HCT116 (cell line): ENCODE data around the gene KCNIP3. TPM values are rescaled to one million over a fixed set of nuclear protein-coding genes. Genes with fewer than 3 reads are reported as not detected.

Experiments
- ATAC-seq: fragments of 200-7000 bp; cut with Tn5 transposase; 2 replicates; pipeline ENCODE4 v1.9.1; 2020; ENCODE audit warnings: mild to moderate bottlenecking, moderate library complexity
- BruUV-seq: library from RNA; stranded (reverse); fragments of 400-500 nt; replicated peaks from 2 replicates; lab custom pipeline; 2021; lab: Mats Ljungman, UMichigan
- CTCF ChIA-PET: fragments of 300-600 bp; sonication (Branson Sonifier 250); formaldehyde crosslinking; loops from one replicate; lab custom pipeline; 2021; ENCODE audit warnings: antibody characterized with exemption; lab: Charles Lee
- POLR2A ChIA-PET: fragments of 300-600, 350-600 bp; sonication (Branson Sonifier 250); formaldehyde crosslinking; loops from one replicate; lab custom pipeline; 2021; ENCODE audit warnings: antibody characterized with exemption; lab: Charles Lee
- RAD21 ChIA-PET, 2 experiments: fragments of 300-600 bp; sonication (Branson Sonifier 250); formaldehyde crosslinking; loops; one replicate each; lab custom pipeline; 2023; ENCODE audit warnings: low total read pairs in 2 of 2; ENCODE audit not compliant: uncharacterized antibody in 2 of 2, unreplicated experiment in 2 of 2, low non-redundant PET in 1 of 2; lab: Charles Lee
- DNase-seq: peaks from one replicate; pipeline ENCODE4 v3.0.0-alpha.2; 2010; ENCODE audit warnings: low read depth, low spot score
- H2AFZ ChIP-seq: fragments of 200-600 bp; shearing (Covaris generic), sonication (generic); 2 replicates; pipeline ENCODE4 v1.6.1; 2017; ENCODE audit warnings: low read depth, mixed run types, mixed read lengths, antibody characterized with exemption, low read length; ENCODE audit not compliant: poor library complexity, severe bottlenecking
- H3K27ac ChIP-seq: 2 replicates; pipeline ENCODE4 v1.5.1; 2012; ENCODE audit warnings: low read depth, low read length
- H3K27me3 ChIP-seq: fragments of 200-600 bp; sonication (generic); 2 replicates; pipeline ENCODE4 v1.6.1; 2016; ENCODE audit warnings: mixed run types, low read length, mixed read lengths; ENCODE audit not compliant: insufficient read depth
- H3K36me3 ChIP-seq, 2 experiments: fragments of 200-500 bp in 1 of 2; fragments of 200-600 bp in 1 of 2; sonication (Bioruptor generic) in 1 of 2; sonication (generic) in 1 of 2; 2 replicates each; pipeline versions ENCODE4 v1.5.1 to v1.6.1; 2014 to 2016; ENCODE audit warnings: low read length in 2 of 2, inconsistent platforms in 1 of 2, mixed read lengths in 1 of 2, mixed run types in 1 of 2; ENCODE audit not compliant: insufficient read depth in 2 of 2, control insufficient read depth in 1 of 2
- H3K4me1 ChIP-seq, 2 experiments: fragments of 200-600 bp in 1 of 2; sonication (generic) in 1 of 2; 2 replicates each; pipeline versions ENCODE4 v1.5.1 to v1.6.1; 2012 to 2017; ENCODE audit warnings: low read length in 2 of 2, inconsistent platforms in 1 of 2, mild to moderate bottlenecking in 1 of 2, mixed read lengths in 1 of 2, mixed run types in 1 of 2, moderate library complexity in 1 of 2; ENCODE audit not compliant: insufficient read depth in 2 of 2, control insufficient read depth in 1 of 2
- H3K4me2 ChIP-seq: fragments of 200-600 bp; sonication (generic); 2 replicates; pipeline ENCODE4 v1.6.1; 2017; ENCODE audit warnings: mixed run types, low read length, mixed read lengths
- H3K4me3 ChIP-seq, 2 experiments: fragments of 200-600 bp in 1 of 2; sonication (generic) in 1 of 2; replicated peaks in 1 of 2; 2 replicates each; pipeline ENCODE4 v1.5.1; 2011 to 2016; ENCODE audit warnings: low read length in 2 of 2, control low read depth in 1 of 2, low read depth in 1 of 2, mild to moderate bottlenecking in 1 of 2, mixed read lengths in 1 of 2, mixed run types in 1 of 2
- H3K79me2 ChIP-seq: fragments of 200-600 bp; sonication (generic); 2 replicates; pipeline ENCODE4 v1.6.1; 2017; ENCODE audit warnings: mild to moderate bottlenecking, mixed run types, low read length, moderate library complexity, mixed read lengths; ENCODE audit not compliant: insufficient read depth
- H3K9ac ChIP-seq: fragments of 200-600 bp; sonication (generic); 2 replicates; pipeline ENCODE4 v1.6.1; 2016; ENCODE audit warnings: low read length, mixed read lengths
- H3K9me2 ChIP-seq: fragments of 200-600 bp; sonication (generic), shearing (Covaris generic); 2 replicates; pipeline ENCODE4 v1.6.1; 2017; ENCODE audit warnings: mixed run types, mild to moderate bottlenecking, moderate library complexity; ENCODE audit not compliant: insufficient read depth
- H3K9me3 ChIP-seq, 2 experiments: fragments of 200-500 bp in 1 of 2; fragments of 200-600 bp in 1 of 2; sonication (Bioruptor generic) in 1 of 2; sonication (generic) in 1 of 2; 2 replicates each; pipeline ENCODE4 v1.6.1; 2014 to 2017; ENCODE audit warnings: low read length in 2 of 2, mixed read lengths in 2 of 2, inconsistent platforms in 1 of 2, low read depth in 1 of 2, mild to moderate bottlenecking in 1 of 2, mixed run types in 1 of 2, moderate library complexity in 1 of 2; ENCODE audit not compliant: control insufficient read depth in 1 of 2, insufficient read depth in 1 of 2
- H4K20me1 ChIP-seq: fragments of 200-600 bp; sonication (generic), shearing (Covaris generic); 2 replicates; pipeline ENCODE4 v1.6.1; 2017; ENCODE audit warnings: mixed run types, mild to moderate bottlenecking, moderate library complexity; ENCODE audit not compliant: insufficient read depth
- EZH2 ChIP-seq: fragments of 200-600 bp; sonication (generic); IDR thresholded peaks from 2 replicates; pipeline ENCODE4 v1.6.1; 2017; ENCODE audit warnings: antibody characterized with exemption, mixed run types
- MAX ChIP-seq: IDR thresholded peaks from 2 replicates; pipeline ENCODE4 v1.6.1; 2012
- POLR2A ChIP-seq: IDR thresholded peaks from 2 replicates; pipeline ENCODE4 v1.7.0; 2011; ENCODE audit warnings: borderline replicate concordance; ENCODE audit not compliant: insufficient read depth, insufficient read length; ENCODE audit errors: extremely low read depth
- RAD21 ChIP-seq: IDR thresholded peaks from 2 replicates; pipeline ENCODE4 v1.6.1; 2012; ENCODE audit warnings: low read depth, mild to moderate bottlenecking
- SIN3A ChIP-seq: IDR thresholded peaks from 2 replicates; pipeline ENCODE4 v1.6.1; 2012; ENCODE audit warnings: low read depth
- SRF ChIP-seq: IDR thresholded peaks from 2 replicates; pipeline ENCODE4 v1.6.1; 2012; ENCODE audit warnings: low read depth
- TCF7L2 ChIP-seq: IDR thresholded peaks from 2 replicates; pipeline ENCODE4 v1.7.0; 2011; ENCODE audit warnings: borderline replicate concordance, inconsistent platforms; ENCODE audit not compliant: insufficient read depth, insufficient read length; ENCODE audit errors: extremely low read depth
- intact Hi-C: fragments of 100-400 bp; cut with micrococcal nuclease; formaldehyde crosslinking; loops from 2 replicates; pipeline ENCODE4 v1.10.0; 2022
- total RNA-seq: library from RNA; stranded (reverse); gene quantifications from one replicate; pipeline ENCODE4 v1.2.1, GENCODE V29; 2021; ENCODE audit not compliant: unreplicated experiment
- TF ChIP-seq, protein P1 (sequence below): IDR thresholded peaks from 2 replicates; pipeline ENCODE4 v1.6.1; 2012
- TF ChIP-seq, protein P2 (sequence below), 3 experiments: fragments of 200-600 bp in 1 of 3; sonication (generic) in 1 of 3; IDR thresholded peaks in 2 of 3; conservative IDR thresholded peaks in 1 of 3; 2 replicates each; pipeline ENCODE4 v1.5.1; 2012 to 2017; ENCODE audit warnings: low read depth in 2 of 3, low read length in 2 of 3, antibody characterized with exemption in 1 of 3, borderline replicate concordance in 1 of 3, control low read depth in 1 of 3, mild to moderate bottlenecking in 1 of 3, mixed read lengths in 1 of 3, mixed run types in 1 of 3, moderate library complexity in 1 of 3; ENCODE audit not compliant: insufficient read depth in 1 of 3

KCNIP3 gene
- total RNA-seq, 1 experiment from 2014 or later: 3.1 TPM

GRCh38 chr2:95314598-95314963 is 17.4 kb downstream of the KCNIP3 start (continued):
- TF ChIP-seq EZH2: no peak
- no peak for TF ChIP-seq POLR2A
- TF ChIP-seq, protein P1, sequence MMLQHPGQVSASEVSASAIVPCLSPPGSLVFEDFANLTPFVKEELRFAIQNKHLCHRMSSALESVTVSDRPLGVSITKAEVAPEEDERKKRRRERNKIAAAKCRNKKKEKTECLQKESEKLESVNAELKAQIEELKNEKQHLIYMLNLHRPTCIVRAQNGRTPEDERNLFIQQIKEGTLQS: no peak
- no peak for TF ChIP-seq SRF

DNA sequence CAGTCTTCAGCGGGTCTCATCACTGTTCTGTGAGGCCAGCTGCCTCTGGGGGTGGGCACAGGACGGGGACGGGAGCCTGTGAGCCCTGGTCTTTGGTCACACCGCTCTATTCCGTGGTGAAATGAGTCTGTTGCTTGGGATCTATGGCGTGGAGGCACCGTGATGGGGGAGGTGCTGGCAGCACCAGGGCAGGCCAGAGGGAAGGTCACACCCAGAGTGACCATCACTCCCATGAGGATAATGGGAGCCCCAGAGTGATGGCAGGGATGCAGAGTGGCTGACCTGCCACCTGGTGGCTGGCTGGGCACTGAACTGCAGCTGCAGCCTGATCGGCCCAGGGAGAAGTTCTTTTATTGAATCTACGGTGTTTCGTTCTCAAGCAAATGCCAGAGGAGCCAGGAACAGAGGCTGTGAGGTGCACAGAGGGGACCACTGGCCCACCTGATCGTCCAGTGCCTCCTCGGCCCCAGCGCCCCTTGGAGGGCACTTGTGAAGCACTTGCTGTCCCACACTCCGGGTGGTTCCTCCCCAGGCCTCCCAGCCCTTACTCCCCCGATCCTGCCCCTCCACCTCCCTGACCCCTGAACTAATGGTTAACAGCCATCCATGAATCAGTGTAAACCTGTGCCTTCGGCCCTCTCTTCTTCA is 17.9 kb downstream of the KCNIP3 start:
- no TSS peak for BruUV-seq
- ChIA-PET RAD21 (interaction anchor here (1.0 to 1.6 kb wide), 2 partner anchors 83 kb away, joined by 3 to 7 read pairs; no protein-coding TSS in a partner anchor), CTCF (interaction anchor here (5.2 kb wide), 1 partner anchor 83 kb away, joined by 88 read pairs; no protein-coding TSS in a partner anchor), POLR2A (interaction anchor here (0.7 kb wide), 1 partner anchor 83 kb away, joined by 4 read pairs; no protein-coding TSS in a partner anchor)
- Histone ChIP-seq H3K9me3 (no peaks in the 10 kb centered on the region), H3K36me3 (no peaks in the 10 kb centered on the region), H4K20me1 (no peaks in the 10 kb centered on the region), H3K4me3 (no peak overlapping the region), H2AFZ (no peak overlapping the region), H3K79me2 (no peaks in the 10 kb centered on the region), H3K9me2 (no peaks in the 10 kb centered on the region), H3K27ac (no peak overlapping the region), H3K4me1 (peaks cover 10 to 12% of the 10 kb centered on the region in 2 experiments; a peak in 2 of 4 replicates), H3K9ac (no peak overlapping the region), H3K27me3 (no peaks in the 10 kb centered on the region), H3K4me2 (no peak overlapping the region)
- intact Hi-C loops: loop anchor here (1.0 kb wide), 1 partner anchor 84 kb away; no protein-coding TSS in a partner anchor
- ATAC-seq (peak; percentile 92), DNase-seq (peak; percentile 32)
- TF ChIP-seq, protein P2, sequence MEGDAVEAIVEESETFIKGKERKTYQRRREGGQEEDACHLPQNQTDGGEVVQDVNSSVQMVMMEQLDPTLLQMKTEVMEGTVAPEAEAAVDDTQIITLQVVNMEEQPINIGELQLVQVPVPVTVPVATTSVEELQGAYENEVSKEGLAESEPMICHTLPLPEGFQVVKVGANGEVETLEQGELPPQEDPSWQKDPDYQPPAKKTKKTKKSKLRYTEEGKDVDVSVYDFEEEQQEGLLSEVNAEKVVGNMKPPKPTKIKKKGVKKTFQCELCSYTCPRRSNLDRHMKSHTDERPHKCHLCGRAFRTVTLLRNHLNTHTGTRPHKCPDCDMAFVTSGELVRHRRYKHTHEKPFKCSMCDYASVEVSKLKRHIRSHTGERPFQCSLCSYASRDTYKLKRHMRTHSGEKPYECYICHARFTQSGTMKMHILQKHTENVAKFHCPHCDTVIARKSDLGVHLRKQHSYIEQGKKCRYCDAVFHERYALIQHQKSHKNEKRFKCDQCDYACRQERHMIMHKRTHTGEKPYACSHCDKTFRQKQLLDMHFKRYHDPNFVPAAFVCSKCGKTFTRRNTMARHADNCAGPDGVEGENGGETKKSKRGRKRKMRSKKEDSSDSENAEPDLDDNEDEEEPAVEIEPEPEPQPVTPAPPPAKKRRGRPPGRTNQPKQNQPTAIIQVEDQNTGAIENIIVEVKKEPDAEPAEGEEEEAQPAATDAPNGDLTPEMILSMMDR (IDR thresholded peaks at IDR 0.05 in 2 of 3, conservative IDR thresholded peaks at IDR 0.05 in 1 of 3; ENCODE audit: borderline replicate concordance in 1 of 3, insufficient read depth in 1 of 3, low read depth in 2 of 3, low read length in 2 of 3): peak; percentile 74 to 90 (median 80)
- TF ChIP-seq MAX: no peak
- TF ChIP-seq, protein P1: no peak
- TF ChIP-seq TCF7L2: no peak
- TF ChIP-seq SIN3A: no peak
- TF ChIP-seq RAD21: peak; percentile 90
- TF ChIP-seq EZH2: no peak
